ENCODE measurements around the gene NFE2L3.

GRCh38 chr7:26195182-26195581 lies 43.2 kb downstream of the NFE2L3 start:
- no peak for TF ChIP-seq POLR2A (IDR thresholded peaks at IDR 0.05)
- TF ChIP-seq CTCF (IDR thresholded peaks at IDR 0.05) = no peak
